OCI-M2 (cell line): ENCODE measurements around the gene LRP1B.

Experiments
- DNase-seq: peaks from one replicate; lab custom pipeline; 2025; ENCODE audit not compliant: unreplicated experiment; lab: John Stamatoyannopoulos, UW

LRP1B gene

GRCh38 chr2:141362311-141362710 lies 768.5 kb downstream of the LRP1B start:
- DNase-seq: no peak

- no peak for DNase-seq
Observed at GRCh38 chr2:141348481-141348880, 782.3 kb downstream of the LRP1B start.

DNA sequence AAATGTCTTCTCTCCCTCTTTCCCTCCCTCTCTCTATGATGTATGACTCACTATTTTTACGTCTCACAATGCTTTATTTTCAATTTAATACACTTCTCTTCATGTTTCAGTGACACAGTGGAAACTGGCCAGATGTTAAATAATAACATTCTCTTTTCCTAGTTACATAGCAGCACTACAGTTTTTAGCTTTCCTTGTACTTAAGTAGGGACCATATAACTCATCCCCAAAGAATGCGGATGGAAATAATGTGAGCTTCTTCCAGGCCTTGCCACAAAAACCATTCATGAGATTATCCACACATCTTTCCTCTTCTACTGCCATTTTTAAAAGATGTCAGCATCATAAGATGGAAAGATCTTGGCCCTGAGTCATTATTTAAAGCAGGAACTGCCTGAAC lies 789.4 kb downstream of the LRP1B start:
- no peak for DNase-seq

- no peak for DNase-seq
Observed at GRCh38 chr2:141331127-141331526, 799.7 kb downstream of the LRP1B start.

- no peak for DNase-seq
Observed at GRCh38 chr2:141329964-141330363, 800.9 kb downstream of the LRP1B start.

- no peak for DNase-seq
Observed at GRCh38 chr2:141323571-141323970, 807.2 kb downstream of the LRP1B start.

GRCh38 chr2:141317986-141318385 lies 812.8 kb downstream of the LRP1B start:
- no peak for DNase-seq

- no peak for DNase-seq
Observed at GRCh38 chr2:141316606-141317005, 814.2 kb downstream of the LRP1B start.

DNA sequence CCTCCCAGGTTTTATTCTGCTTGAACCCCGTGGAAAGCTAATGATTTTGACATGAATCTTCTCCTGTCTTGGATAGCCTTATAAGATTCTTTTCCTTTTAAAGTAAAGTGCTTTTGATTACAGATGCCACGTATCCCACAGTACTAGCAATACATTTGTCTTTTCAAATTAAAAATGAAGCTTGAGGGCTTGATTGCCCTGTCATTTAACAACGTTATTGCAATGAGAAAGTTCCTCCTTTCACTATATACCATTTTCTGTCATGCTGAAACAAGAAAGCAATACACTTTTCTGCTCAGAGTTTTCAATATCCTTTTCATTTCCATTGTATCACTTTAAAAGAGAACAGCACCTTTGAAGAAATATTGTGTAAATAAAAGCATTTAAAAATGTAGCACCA lies 814.7 kb downstream of the LRP1B start:
- no peak for DNase-seq

DNA sequence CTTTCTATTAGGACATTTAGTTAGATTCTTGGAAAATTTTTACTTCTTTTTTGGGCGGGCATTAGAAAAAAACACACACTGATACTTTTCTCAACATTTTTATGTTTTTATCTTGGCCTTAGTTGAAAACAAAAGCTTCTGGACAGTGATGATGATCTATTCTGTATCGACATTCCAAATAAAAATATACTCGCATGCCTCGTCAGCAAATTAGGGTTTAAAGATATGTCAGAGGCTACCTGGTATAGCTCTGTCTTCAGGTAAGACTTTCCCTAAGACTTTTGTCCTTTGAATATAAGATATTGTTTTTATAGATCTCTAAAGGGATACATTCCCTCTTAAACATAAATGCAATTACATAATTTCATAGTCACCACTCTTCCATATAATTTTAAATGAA lies 816.8 kb downstream of the LRP1B start:
- no peak for DNase-seq

DNA sequence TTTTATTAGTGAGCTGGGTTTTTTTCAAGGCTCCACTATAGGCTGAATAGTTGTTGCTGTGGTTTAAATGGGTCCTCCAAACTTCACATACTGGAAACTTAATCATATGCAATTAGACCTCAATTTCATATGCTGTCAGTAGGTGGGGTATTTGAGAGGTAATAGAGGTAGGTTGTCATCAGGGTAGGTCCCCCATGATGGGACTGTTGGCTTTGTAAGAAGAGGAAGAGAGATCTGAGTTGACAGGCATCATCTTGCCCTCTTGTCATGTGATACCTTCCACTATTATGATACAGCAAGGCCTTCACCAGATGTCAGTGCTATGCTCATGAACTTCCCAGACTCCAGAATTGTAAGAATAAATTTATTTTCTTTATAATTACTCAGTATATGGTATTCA lies 819.4 kb downstream of the LRP1B start:
- DNase-seq: no peak

DNA sequence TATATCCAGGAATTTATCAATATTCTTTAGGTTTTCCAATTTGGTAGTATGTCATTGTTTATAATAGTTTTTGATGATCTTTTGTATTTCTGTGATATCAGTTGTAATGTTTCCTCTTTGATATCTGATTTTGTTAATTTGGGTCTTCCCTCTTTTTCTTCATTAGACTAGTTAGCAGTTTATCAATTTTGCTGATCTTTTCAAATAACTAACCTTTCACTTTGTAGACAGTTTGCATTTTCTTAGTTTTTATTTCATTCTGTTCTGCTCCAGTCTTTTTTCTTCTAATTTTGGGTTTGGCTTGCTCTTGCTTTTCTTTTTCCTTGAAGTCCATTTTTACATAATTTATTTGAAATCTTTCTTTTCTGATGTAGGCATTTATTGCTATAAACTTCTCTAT lies 824.4 kb downstream of the LRP1B start:
- DNase-seq: no peak

GRCh38 chr2:141301551-141301950 lies 829.3 kb downstream of the LRP1B start:
- DNase-seq: no peak

GRCh38 chr2:141280037-141280436 lies 850.8 kb downstream of the LRP1B start:
- no peak for DNase-seq

- DNase-seq: no peak
Observed at GRCh38 chr2:141271346-141271745, 859.5 kb downstream of the LRP1B start.

DNA sequence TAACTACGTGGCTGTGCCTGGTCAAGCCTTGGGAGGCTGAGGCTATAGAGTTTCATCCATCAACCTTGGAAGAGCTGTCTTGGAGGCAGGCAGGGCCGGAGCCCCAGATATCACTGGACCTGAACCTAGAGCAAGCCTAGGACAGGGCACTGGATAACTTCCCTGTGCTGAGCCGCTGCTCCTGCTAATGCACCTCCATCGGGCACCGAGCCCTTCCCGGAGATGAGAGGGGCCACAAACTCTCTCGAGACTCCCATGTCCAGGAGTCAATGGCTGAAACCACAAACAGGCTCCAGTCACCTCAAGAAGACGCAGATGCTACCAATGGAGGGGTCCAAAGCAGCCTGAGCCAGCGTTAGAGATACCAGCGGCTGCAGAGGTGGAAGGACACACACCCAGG lies 866.0 kb downstream of the LRP1B start:
- DNase-seq: no peak

GRCh38 chr2:141260911-141261310 lies 869.9 kb downstream of the LRP1B start:
- DNase-seq: no peak

GRCh38 chr2:141259683-141260082 lies 871.1 kb downstream of the LRP1B start:
- DNase-seq: no peak

- DNase-seq: no peak
Observed at GRCh38 chr2:141242008-141242407, 888.8 kb downstream of the LRP1B start.

GRCh38 chr2:141226560-141226959 lies 904.3 kb downstream of the LRP1B start:
- DNase-seq: no peak

DNA sequence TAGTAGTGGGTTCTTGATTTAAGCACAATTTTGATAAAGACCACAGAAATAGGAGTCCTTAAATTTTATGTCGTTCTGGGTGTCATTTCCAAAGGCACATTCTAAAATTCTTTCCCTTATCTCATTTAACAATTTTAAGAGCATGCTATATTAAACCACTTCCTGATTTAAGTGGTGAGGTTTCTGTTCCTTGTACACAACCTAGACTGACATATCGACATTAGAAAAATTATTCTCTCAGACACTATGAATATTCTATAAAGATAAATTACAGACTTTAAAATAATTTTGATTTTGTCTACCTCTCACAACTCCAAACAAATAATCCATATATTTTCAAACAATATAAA lies 923.8 kb downstream of the LRP1B start:
- no peak for DNase-seq

DNA sequence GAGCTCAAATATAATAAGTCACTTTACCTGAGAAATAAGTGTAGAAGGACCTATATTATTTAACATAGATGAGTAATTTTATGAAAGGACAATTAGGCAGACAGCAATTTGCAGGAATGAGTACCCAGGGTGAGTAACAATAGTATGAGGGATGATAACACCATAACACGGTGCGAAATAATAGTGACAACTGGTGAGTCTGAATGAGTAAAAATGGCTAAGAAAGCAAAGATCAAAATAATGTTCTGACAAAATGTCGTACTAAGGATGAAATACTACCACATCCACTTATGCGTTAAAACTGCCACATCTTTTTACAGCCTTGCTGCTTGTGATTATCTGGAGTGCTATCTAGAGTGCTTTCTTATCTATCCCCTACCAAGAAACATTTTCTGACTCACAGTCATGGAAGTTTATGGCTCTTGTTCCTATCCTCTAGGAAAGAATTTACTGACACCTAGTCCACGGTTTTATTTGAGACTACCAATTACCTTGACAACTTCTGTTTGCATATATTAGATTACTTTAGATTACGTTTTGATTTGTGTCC lies 929.7 kb downstream of the LRP1B start:
- DNase-seq: no peak

DNA sequence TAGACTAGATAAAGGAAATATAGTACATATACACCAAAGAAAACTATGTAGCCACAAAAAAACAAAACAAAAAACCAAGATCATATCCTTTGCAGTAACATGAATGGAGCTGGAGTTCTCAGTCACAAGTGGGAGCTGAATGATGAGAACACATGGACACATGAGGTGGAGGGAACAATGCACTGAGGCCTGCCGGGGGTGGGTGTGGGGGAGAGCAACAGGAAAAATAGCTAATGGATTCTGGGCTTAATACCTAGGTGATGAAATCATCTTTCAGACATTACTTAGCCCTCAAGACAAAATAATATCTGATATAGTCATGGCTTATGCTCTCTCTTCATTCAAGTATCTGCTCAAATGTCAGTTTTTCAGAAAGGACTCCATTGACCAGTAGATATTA lies 930.6 kb downstream of the LRP1B start:
- no peak for DNase-seq

DNA sequence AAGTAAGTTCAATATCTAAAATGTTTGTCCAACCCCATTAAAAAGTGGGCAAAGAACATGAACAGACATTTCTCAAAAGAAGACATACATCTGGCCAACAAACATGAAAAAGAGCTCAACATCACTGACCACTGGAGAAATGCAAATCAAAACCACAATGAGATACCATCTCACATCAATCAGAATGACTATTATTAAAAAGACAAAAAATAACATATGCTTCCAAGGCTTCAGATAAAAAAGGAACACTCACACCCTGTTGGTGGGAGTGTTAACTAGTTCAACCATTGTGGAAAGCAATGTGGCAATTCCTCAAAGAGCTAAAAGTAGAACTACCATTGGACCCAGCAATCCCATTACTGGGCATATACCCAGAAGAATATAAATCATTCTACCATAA lies 931.1 kb downstream of the LRP1B start:
- no peak for DNase-seq
